8988T (cell line): Measurements from ENCODE around the gene ADAMTS14.

ENCODE experiments used
- DNase-seq: peaks from one replicate; pipeline ENCODE4 v3.0.0; 2011

Gene ADAMTS14

GRCh38 chr10:70773965-70774809, 101.9 kb downstream of the ADAMTS14 start:
- no peak for DNase-seq

DNA sequence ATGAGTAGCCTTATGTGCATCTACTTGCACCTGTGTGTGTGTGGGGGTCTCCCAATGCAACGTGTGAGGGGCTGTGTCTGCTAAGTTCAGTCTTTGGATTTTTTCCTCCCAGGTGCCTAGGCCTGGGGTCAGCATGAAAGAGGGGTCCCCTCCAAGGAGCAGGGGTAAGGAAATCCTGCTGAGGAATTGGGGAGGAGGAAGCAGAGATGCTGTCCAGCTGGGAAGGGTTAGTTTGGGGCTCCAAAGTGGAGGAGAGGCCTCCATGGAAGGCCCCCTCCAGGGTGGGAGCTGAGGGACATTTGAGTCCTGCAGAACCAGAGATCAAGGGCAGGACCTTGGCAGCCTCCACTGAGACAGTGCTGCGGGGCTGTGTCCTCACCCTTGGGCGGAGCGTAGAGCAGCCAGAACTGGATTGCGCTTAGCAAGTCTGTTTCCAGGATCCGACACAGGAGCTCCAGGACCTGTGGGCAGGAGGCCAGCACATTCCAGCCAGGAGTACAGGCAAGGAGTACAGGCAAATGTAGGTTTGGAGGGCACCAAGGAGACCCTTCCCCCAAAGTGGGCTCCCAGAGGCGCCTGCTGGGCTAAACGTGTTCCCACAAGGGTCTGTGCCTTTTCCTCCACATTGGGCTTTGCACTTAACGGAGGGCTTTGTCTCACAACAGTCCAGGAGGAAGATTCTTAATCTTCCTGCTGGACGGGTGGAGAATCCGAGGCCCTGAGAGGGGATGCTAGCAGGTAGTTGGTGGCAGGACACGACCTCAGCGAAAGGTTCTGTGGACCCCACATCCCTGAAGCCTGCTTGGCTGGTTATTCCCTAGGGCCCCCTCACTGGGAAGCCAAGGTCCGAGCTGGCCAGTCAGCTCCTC, 102.7 kb downstream of the ADAMTS14 start:
- DNase-seq: no peak

- no peak for DNase-seq
Observed at GRCh38 chr10:70775679-70776454, 103.6 kb downstream of the ADAMTS14 start.

DNA sequence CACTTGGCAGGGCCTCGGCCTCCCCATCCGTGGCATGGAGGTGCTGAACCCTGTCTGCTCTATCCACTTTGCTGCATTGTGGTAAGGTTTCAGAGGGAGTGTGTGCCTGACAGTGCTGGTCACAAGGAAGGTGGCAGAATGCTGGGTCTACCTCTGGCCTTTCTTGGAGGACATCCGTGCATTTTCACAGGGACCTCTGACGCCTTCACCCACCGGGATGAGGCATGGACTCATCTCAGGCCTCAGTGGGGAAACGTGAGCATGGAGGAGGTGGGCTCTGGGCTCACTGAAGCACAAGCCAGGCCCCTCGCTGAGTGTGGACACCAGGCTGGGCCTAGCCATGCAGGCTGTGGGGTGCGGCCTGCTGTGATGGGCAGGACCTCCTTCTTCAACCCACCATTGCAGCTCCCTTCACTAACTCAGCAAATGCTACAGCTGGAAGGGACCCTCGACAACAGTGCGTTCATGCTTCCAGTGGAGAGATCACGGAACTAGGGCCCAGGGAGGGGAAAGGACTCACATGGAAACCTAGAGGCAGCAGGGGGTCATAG, 104.2 kb downstream of the ADAMTS14 start:
- no peak for DNase-seq

DNA sequence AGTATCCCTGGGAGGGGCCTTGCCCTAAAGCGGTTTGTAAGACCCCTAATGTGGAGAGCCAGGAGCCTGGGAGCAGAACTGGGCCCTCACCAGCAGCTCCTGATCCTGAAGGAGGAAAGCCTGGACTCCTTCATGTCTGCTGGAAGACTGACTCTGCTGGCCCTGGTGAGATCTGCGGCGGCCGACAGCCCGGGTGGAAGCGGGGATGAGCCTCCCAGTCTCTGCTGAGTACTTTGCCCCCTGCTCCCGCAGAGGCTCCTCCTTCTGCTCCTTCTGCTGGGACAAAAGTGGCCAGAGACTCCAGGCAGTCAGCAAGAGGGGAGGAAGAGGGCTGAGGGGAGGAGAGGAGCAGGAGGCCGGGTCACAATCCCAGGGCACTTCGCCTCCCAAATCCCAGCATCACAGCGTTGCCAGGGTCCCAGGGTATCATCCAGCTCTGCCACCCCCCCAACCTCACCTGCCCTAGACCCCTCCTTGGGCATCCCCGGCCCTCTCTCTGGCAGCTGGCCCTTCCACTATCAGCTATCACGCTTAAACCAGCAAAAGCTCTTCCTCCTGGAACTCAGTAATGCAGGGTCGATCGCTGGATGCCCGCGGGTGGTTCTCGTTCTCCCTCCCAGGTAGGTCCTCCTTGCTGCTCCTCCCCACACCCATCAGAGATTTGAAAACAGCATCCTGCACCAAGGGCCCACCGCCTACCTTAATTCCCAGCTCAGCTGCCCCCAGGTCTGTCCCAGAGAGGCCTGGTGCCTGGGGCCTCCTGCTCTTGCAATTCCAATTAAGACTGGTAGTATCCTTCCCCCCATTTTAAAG, 105.0 kb downstream of the ADAMTS14 start:
- no peak for DNase-seq

GRCh38 chr10:70778267-70778924, 106.1 kb downstream of the ADAMTS14 start:
- no peak for DNase-seq

DNA sequence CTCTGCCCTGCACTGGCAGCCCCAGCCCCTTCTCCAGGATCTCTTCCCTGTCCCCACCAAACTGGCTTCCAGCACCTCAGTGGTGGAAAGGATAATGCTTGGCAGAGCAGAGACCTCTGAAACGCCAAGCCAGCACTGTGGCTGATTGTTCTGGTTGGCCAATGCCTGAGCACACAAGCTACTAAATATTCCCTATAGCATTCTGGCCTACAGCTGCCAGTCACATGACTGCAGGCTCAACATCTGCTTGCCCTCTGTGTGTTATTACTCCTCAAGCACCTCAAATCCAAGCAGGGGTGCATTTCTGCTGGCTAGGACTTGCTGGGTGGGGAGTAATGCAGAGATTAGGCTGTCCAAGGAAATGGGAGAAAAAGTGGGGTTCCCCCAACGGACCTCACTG, 106.8 kb downstream of the ADAMTS14 start:
- no peak for DNase-seq

GRCh38 chr10:70779511-70780369, 107.4 kb downstream of the ADAMTS14 start:
- DNase-seq: no peak

GRCh38 chr10:70780370-70780760, 108.1 kb downstream of the ADAMTS14 start:
- no peak for DNase-seq

DNA sequence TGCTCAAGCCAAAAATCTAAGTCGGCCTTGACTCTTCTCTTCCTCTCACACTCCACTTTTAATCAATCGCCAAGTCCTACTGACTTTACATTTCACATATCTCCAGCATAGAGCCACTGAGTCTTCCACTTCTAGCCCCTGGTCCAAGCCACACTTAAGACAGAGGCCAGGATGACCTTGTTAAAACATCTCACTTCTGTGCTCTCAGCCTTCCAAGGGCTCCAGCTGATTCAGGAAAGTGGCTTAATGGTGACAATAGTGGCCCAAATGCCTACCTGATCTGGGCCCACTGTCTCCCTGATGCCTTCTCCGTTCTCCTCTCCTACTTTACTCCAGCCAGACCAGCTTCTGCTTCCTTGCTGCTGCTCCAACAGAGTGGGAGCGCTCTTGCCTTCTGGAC, 108.5 kb downstream of the ADAMTS14 start:
- no peak for DNase-seq

DNA sequence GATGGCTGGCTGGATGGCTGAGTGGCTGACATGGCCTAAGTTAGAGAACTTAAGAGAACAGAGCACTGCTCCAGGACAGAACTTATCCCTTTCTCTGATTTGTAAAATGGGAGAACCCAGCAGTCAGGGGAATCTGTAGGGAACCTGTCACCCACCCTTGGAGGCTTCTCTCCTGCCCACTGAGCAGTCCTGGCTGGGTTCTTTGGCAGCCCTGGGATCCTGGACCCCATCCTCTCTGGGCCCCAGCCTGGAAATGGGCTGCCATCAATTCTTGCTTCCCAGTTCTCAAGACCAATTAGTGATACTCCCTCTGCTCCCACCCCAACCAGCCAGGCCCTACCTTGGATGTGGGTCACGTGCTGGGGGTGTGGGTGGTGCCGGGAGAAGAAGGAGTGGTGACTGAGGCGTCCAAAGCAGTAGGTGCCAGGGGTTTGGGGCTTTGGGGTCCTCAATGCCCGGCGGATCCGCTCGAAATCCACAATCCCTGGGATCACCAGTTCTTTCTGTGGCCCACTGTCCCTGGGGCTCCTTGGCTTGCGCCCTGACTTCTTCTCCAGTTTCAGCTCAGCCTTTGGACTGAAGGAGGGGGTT, 109.2 kb downstream of the ADAMTS14 start:
- no peak for DNase-seq

GRCh38 chr10:70782086-70782745, 109.9 kb downstream of the ADAMTS14 start:
- no peak for DNase-seq

- no peak for DNase-seq
Observed at GRCh38 chr10:70782746-70783680, 110.7 kb downstream of the ADAMTS14 start.

- no peak for DNase-seq
Observed at GRCh38 chr10:70784016-70784415, 111.7 kb downstream of the ADAMTS14 start.

- no peak for DNase-seq
Observed at GRCh38 chr10:70784471-70784870, 112.2 kb downstream of the ADAMTS14 start.

GRCh38 chr10:70785190-70785589, 112.9 kb downstream of the ADAMTS14 start, which contains the start of gene TBATA:
TSS of gene TBATA (minus strand) at chr10:70785377. CDS start at chr10:70783379, 1,998 bp downstream.
- no peak for DNase-seq

DNA sequence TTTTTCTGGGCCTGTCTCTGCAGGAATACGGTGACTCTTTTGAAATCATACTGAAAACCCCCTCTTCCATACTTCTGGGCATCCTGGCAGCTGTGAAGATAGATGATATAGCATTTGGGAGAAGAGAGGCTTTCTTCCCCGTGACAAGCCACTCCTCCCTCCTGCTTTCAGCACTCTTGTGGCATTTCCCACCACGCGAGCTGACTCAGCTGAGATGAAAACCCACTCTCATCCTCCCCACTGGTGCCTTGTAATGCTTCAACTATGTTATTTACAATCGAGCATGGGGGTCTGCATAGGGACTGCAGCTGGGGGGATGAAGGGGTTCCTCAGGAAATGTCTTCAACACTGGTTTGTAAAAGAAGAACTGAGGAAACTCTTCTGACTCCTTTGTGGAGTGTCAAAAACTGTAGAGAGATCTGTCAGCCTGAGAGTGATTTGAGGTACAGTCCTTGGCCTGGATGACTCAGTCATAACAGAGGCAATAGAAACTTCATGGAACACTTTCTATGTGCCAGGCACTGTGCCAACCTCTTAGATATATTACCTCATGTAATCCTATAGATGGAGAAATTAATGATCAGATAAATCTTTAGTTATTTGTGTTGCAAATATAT, 114.6 kb downstream of the ADAMTS14 start:
- no peak for DNase-seq
